Measurements from ENCODE around the gene EIF4G2. TPM values are rescaled to one million over a fixed set of nuclear protein-coding genes. Genes with fewer than 3 reads are reported as not detected.

Gene EIF4G2
- total and polyA plus RNA-seq, 2 experiments from 2014 or later: 358 to 788 TPM

Small RNA genes within 50 kb of the gene (small RNA-seq; reads per million reads assigned to genes)
- gene SNORD97 (ENCODE audit: low replicate concordance): not detected

Other genes starting within 250 kb of the EIF4G2 start
- gene LYVE1, start 240.3 kb downstream of the EIF4G2 start, total RNA-seq (2014; rRNA removed; shearing (Covaris generic)): 0.94 TPM in 1 of 2 replicates, not detected in the other
- not detected in 2 replicates for gene LYVE1, start 240.3 kb downstream of the EIF4G2 start, polyA plus RNA-seq (2016; fragmentation: Nextera tagmentation; extraction: Ambion mirVana)
- gene IRAG1, start 115.2 kb downstream of the EIF4G2 start, total RNA-seq (2014; rRNA removed; shearing (Covaris generic)): 2.5 and 2.7 TPM in 2 replicates
- 1.5 and 2.7 TPM in 2 replicates for gene IRAG1, start 115.2 kb downstream of the EIF4G2 start, polyA plus RNA-seq (2016; fragmentation: Nextera tagmentation; extraction: Ambion mirVana)
- gene CTR9, start 57.7 kb downstream of the EIF4G2 start, total RNA-seq (2014; rRNA removed; shearing (Covaris generic)): 32.7 and 33.3 TPM in 2 replicates
- 25.1 and 29.0 TPM in 2 replicates for gene CTR9, start 57.7 kb downstream of the EIF4G2 start, polyA plus RNA-seq (2016; fragmentation: Nextera tagmentation; extraction: Ambion mirVana)
- 53.9 and 54.1 TPM in 2 replicates for gene ZBED5, start 49.1 kb upstream of the EIF4G2 start, total RNA-seq (2014; rRNA removed; shearing (Covaris generic))
- gene ZBED5, start 49.1 kb upstream of the EIF4G2 start, polyA plus RNA-seq (2016; fragmentation: Nextera tagmentation; extraction: Ambion mirVana): 56.1 and 56.3 TPM in 2 replicates

All from GM23338 (cell line).